ENCODE measurements around the gene WHAMM. TPM values are rescaled to one million over a fixed set of nuclear protein-coding genes. Genes with fewer than 3 reads are reported as not detected.

WHAMM gene
- total and polyA plus RNA-seq, 2 donors (not counting 3 experiments of a cell fraction or from before 2014, with no cell fraction given) = 4.1 to 9.4 TPM

DNA sequence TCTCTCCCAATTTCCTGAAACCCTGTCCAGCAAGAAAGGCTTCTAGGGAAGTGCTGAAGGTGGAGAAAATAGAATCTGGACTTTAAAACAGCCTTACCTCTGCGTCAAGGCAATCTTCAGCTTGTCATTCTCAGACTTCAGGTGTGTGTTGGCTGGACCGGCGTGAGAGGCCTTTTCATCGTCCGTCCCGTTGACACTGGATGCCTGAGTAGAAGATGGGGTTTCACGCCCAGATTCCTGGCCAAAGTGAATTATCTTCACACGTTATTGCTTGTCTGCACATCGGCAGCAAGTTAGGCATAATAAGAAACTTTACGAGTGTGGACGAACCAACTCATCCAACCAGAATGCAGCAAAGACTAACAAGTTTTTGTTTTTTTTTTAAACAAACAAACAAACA lies 49.5 kb downstream of the WHAMM start:
- POLR2A ChIA-PET = no interaction called here
- DNase-seq (ENCODE audit: low read depth, low spot score) = no peak

More for the DNA sequence above, 49.5 kb downstream of the WHAMM start:
- Histone ChIP-seq H3K9ac (replicated peaks; ENCODE audit: extremely low read depth, insufficient read depth, low read length) (no peak overlapping the region), H3K27ac (ENCODE audit: insufficient read depth, low read depth, low read length) (no peak overlapping the region), H3K79me2 (ENCODE audit: control insufficient read depth, insufficient read depth, low read length) (no peaks in the 10 kb centered on the region), H3K4me3 (replicated peaks in 1 of 3; ENCODE audit: insufficient read depth in 1 of 3, low read depth in 1 of 3, low read length in 3 of 3) (no peak overlapping the region), H3K4me2 (ENCODE audit: insufficient read depth, low read length) (no peak overlapping the region), H2AFZ (ENCODE audit: low read depth, low read length) (no peak overlapping the region), H3K9me3 (replicated peaks; ENCODE audit: control insufficient read depth, insufficient read depth, low read length) (no peaks in the 10 kb centered on the region), H3K4me1 (ENCODE audit: control insufficient read depth, extremely low read depth, insufficient read depth, low read length) (no peaks in the 10 kb centered on the region), H3K27me3 (ENCODE audit: control insufficient read depth in 2 of 2, insufficient read depth in 2 of 2, low read length in 2 of 2) (no peaks in the 10 kb centered on the region), H4K20me1 (replicated peaks; ENCODE audit: control insufficient read depth, extremely low read depth, insufficient read depth, low read length) (no peaks in the 10 kb centered on the region), H3K9me1 (replicated peaks; ENCODE audit: control insufficient read depth, extremely low read depth, insufficient read depth, low read length) (no peaks in the 10 kb centered on the region), H3K36me3 (ENCODE audit: control insufficient read depth in 2 of 2, extremely low read depth in 1 of 2, insufficient read depth in 2 of 2, low read length in 2 of 2) (no peaks in the 10 kb centered on the region)
- FAIRE-seq = no peak
- CTCF ChIA-PET = interaction anchor here (1.1 kb wide), 1 partner anchor 10 kb away, joined by 4 read pairs; no protein-coding TSS in a partner anchor
- no peak for TF ChIP-seq EZH2 (IDR thresholded peaks at IDR 0.05; ENCODE audit: borderline replicate concordance, low read depth, low read length, severe bottlenecking)
- no peak for TF ChIP-seq MYC (IDR thresholded peaks at IDR 0.05; ENCODE audit: low read depth, low read length)
- TF ChIP-seq POLR2A (IDR thresholded peaks at IDR 0.05; ENCODE audit: low read depth, low read length) = no peak
- no peak for TF ChIP-seq MAX (IDR thresholded peaks at IDR 0.05; ENCODE audit: insufficient read depth, insufficient read length)
- TF ChIP-seq FOS (IDR thresholded peaks at IDR 0.05; ENCODE audit: borderline replicate concordance, insufficient read depth, low read length) = no peak
- TF ChIP-seq JUN (IDR thresholded peaks at IDR 0.05; ENCODE audit: borderline replicate concordance, insufficient read depth, insufficient read length, low read depth) = no peak
- no peak for TF ChIP-seq POLR2AphosphoS5 (IDR thresholded peaks at IDR 0.05; ENCODE audit: insufficient read depth, low read depth, low read length)
- TF ChIP-seq CTCF (IDR thresholded peaks at IDR 0.05; ENCODE audit: extremely low read depth in 1 of 2, insufficient read depth in 1 of 2, low read depth in 1 of 2, low read length in 2 of 2) = no peak
- no peak for TF ChIP-seq GATA2 (IDR thresholded peaks at IDR 0.05; ENCODE audit: insufficient read depth, insufficient read length, low read depth, low read length)
- dilution Hi-C loops (cut with MboI; ENCODE audit: extremely low pct_ligation_motif_present, low sequenced_read_pairs) (no loop called here), intact Hi-C loops (cut with micrococcal nuclease) (no loop called here)
- no TSS peak for BruUV-seq (replicated peaks)
